Breast epithelium (tissue), 4 donors: ENCODE measurements around the gene ITPRIPL2. TPM values are rescaled to one million over a fixed set of nuclear protein-coding genes. Genes with fewer than 3 reads are reported as not detected.

ENCODE experiments used
- DNase-seq, 2 donors: peaks; one replicate each; pipeline ENCODE4 v3.0.0-alpha.2; 2019; ENCODE audit warnings: low spot score in 2 of 2
- H3K27ac ChIP-seq, 2 donors: fragments of 200-600 bp; sonication (generic) in 1 of 2; one replicate each; pipeline ENCODE4 v1.5.1; 2016 to 2019; ENCODE audit warnings: mild to moderate bottlenecking in 1 of 2
- H3K27me3 ChIP-seq, 2 donors: fragments of 200-600 bp; sonication (generic) in 1 of 2; one replicate each; pipeline versions ENCODE4 v1.5.1 to v1.6.0; 2017 to 2019; ENCODE audit warnings: control low read depth in 1 of 2, mild to moderate bottlenecking in 1 of 2
- H3K36me3 ChIP-seq: fragments of 200-600 bp; one replicate; pipeline ENCODE4 v1.5.1; 2019
- H3K4me1 ChIP-seq, 2 donors: fragments of 200-600 bp; sonication (generic); one replicate each; pipeline ENCODE4 v1.5.1; 2016 to 2019; ENCODE audit warnings: control low read depth in 1 of 2
- H3K4me3 ChIP-seq, 3 donors: fragments of 200-600 bp; sonication (generic); 1 replicate in 2 of 3; 2 replicates in 1 of 3; pipeline ENCODE4 v1.5.1; 2016 to 2019; ENCODE audit warnings: mild to moderate bottlenecking in 3 of 3, moderate library complexity in 2 of 3
- H3K9me3 ChIP-seq, 2 donors: fragments of 200-600 bp; sonication (generic) in 1 of 2; one replicate each; pipeline ENCODE4 v1.5.1; 2016 to 2019; ENCODE audit warnings: control low read depth in 1 of 2
- CTCF ChIP-seq, 3 donors: fragments of 450-650 bp; IDR thresholded peaks; one replicate each; pipeline ENCODE4 v1.5.1; 2016 to 2017; ENCODE audit warnings: antibody characterized with exemption in 3 of 3, mild to moderate bottlenecking in 3 of 3, moderate library complexity in 3 of 3
- POLR2A ChIP-seq: fragments of 450-650 bp; IDR thresholded peaks from one replicate; pipeline ENCODE4 v1.6.1; 2016; ENCODE audit warnings: antibody characterized with exemption, mild to moderate bottlenecking, moderate library complexity
- POLR2AphosphoS5 ChIP-seq, 3 donors: sonication (generic); formaldehyde crosslinking; IDR thresholded peaks; one replicate each; pipeline ENCODE4 v1.6.1; 2017; ENCODE audit warnings: antibody characterized with exemption in 3 of 3
- intact Hi-C: fragments of 100-400 bp; cut with DNase I; formaldehyde crosslinking; loops from one replicate; pipeline ENCODE4 v1.15.1; 2023; ENCODE audit warnings: low total_unique reads
- total RNA-seq, 3 donors: library from RNA; depleted of rRNA; stranded (reverse); fragments of >200 nt; gene quantifications; one replicate each; pipeline ENCODE4 v1.1.0, GENCODE V29; 2016

ITPRIPL2 gene
- total RNA-seq, 3 donors from 2014 or later = 36.1 to 66.6 (median 40.3) TPM

- H3K36me3 ChIP-seq = no peaks in the 10 kb centered on the region
- no peak overlapping the region for H3K4me3 ChIP-seq
- intact Hi-C loops = no loop called here
- no peak overlapping the region for H3K27ac ChIP-seq
- TF ChIP-seq CTCF (IDR thresholded peaks at IDR 0.05) (no peak), POLR2AphosphoS5 (IDR thresholded peaks at IDR 0.05) (no peak), POLR2A (no peak)
- peaks cover 4 to 8% of the 10 kb centered on the region in 2 donors for H3K4me1 ChIP-seq
- H3K27me3 ChIP-seq = no peaks in the 10 kb centered on the region
- no peaks in the 10 kb centered on the region for H3K9me3 ChIP-seq
- DNase-seq = no peak
Measured at GRCh38 chr16:19110537-19111360, 3.0 kb upstream of the ITPRIPL2 start.

- no peaks in the 10 kb centered on the region for H3K27me3 ChIP-seq
- H3K4me3 ChIP-seq = no peak overlapping the region
- peak overlapping the region in 1 of 2 donors; percentile 94 for H3K27ac ChIP-seq
- peaks cover 15 to 17% of the 10 kb centered on the region in 2 donors for H3K4me1 ChIP-seq
- DNase-seq = no peak
- H3K36me3 ChIP-seq = no peaks in the 10 kb centered on the region
- no peaks in the 10 kb centered on the region for H3K9me3 ChIP-seq
- intact Hi-C loops = no loop called here
- TF ChIP-seq CTCF (IDR thresholded peaks at IDR 0.05) (no peak), POLR2A (no peak), POLR2AphosphoS5 (IDR thresholded peaks at IDR 0.05) (no peak)
Measured at GRCh38 chr16:19112099-19112407, 1.7 kb upstream of the ITPRIPL2 start.

- Histone ChIP-seq H3K36me3 (no peaks in the 10 kb centered on the region), H3K4me1 (peaks cover 21 to 27% of the 10 kb centered on the region in 2 donors), H3K27ac (peak overlapping the region; percentile 94 to 99), H3K27me3 (no peaks in the 10 kb centered on the region), H3K9me3 (no peaks in the 10 kb centered on the region), H3K4me3 (peak overlapping the region; percentile 80 to 94 (median 84))
- peak; percentile 68 to 71 for DNase-seq
- intact Hi-C loops = no loop called here
- peak in 2 of 3 donors; percentile 7 to 43 for TF ChIP-seq CTCF (IDR thresholded peaks at IDR 0.05)
- peak; percentile 53 to 77 (median 76) for TF ChIP-seq POLR2AphosphoS5 (IDR thresholded peaks at IDR 0.05)
- no peak for TF ChIP-seq POLR2A
Measured at GRCh38 chr16:19114359-19115147, 789 bp downstream of the ITPRIPL2 start.

GRCh38 chr16:19115148-19116021 lies 1.6 kb downstream of the ITPRIPL2 start:
- H3K4me3 ChIP-seq = peak overlapping the region; percentile 80 to 94 (median 84)
- no peaks in the 10 kb centered on the region for H3K9me3 ChIP-seq
- TF ChIP-seq POLR2AphosphoS5 (IDR thresholded peaks at IDR 0.05) = no peak
- TF ChIP-seq CTCF (IDR thresholded peaks at IDR 0.05) = peak in 1 of 3 donors; percentile 49
- peak overlapping the region; percentile 94 to 99 for H3K27ac ChIP-seq
- intact Hi-C loops = no loop called here
- H3K27me3 ChIP-seq = no peaks in the 10 kb centered on the region
- DNase-seq = no peak
- no peaks in the 10 kb centered on the region for H3K36me3 ChIP-seq
- H3K4me1 ChIP-seq = peaks cover 22 to 30% of the 10 kb centered on the region in 2 donors
